Vagina (tissue), 2 donors: Measurements from ENCODE around the gene ASGR2.

Source experiments
- POLR2A ChIP-seq, 2 donors: fragments of 450-650 bp; IDR thresholded peaks; one replicate each; pipeline ENCODE4 v1.6.1; 2017; ENCODE audit warnings: antibody characterized with exemption in 2 of 2, mild to moderate bottlenecking in 2 of 2, moderate library complexity in 2 of 2
- POLR2AphosphoS5 ChIP-seq, 2 donors: sonication (generic); formaldehyde crosslinking; IDR thresholded peaks; one replicate each; pipeline ENCODE4 v1.9.0; 2017; ENCODE audit warnings: antibody characterized with exemption in 2 of 2, mild to moderate bottlenecking in 2 of 2, low read depth in 1 of 2; ENCODE audit not compliant: insufficient read depth in 1 of 2
- TF ChIP-seq, protein P1 (sequence below), 3 experiments: fragments of 450-650 bp in 2 of 3; fragments of 200-600 bp in 1 of 3; sonication (generic) in 1 of 3; IDR thresholded peaks; one replicate each; pipeline ENCODE4 v1.5.1; 2017 to 2019; ENCODE audit warnings: antibody characterized with exemption in 3 of 3, mild to moderate bottlenecking in 2 of 3, moderate library complexity in 2 of 3

DNA sequence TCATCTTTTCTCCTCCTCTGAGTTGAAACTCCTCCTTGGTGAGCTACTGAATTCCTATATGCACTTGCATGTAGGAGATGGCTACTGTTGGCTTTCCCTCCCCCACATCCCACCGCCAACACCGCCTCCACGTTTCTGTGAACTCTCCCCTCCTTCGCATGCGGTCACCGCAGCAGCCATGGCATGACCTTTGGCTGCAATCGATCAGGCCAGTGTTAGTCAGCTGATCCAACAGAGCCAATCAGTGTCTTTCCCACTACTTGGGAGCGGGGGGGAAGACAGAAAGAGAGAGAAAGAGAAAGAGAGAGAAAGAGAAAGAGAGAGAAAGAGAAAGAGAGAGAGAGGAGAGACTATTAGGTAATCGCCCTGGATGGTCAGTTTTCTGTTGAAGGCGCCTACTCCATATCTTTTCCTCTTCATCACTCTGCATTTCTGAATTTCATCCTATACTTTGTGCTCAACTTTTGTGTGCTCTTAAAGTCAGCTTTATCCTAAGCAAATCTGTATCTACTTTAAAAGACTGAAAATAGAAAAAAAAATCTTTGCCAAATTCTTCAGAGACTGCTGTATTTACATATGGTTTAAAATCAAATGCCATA, 41.8 kb upstream of the ASGR2 start:
- TF ChIP-seq, protein P1, sequence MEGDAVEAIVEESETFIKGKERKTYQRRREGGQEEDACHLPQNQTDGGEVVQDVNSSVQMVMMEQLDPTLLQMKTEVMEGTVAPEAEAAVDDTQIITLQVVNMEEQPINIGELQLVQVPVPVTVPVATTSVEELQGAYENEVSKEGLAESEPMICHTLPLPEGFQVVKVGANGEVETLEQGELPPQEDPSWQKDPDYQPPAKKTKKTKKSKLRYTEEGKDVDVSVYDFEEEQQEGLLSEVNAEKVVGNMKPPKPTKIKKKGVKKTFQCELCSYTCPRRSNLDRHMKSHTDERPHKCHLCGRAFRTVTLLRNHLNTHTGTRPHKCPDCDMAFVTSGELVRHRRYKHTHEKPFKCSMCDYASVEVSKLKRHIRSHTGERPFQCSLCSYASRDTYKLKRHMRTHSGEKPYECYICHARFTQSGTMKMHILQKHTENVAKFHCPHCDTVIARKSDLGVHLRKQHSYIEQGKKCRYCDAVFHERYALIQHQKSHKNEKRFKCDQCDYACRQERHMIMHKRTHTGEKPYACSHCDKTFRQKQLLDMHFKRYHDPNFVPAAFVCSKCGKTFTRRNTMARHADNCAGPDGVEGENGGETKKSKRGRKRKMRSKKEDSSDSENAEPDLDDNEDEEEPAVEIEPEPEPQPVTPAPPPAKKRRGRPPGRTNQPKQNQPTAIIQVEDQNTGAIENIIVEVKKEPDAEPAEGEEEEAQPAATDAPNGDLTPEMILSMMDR (IDR thresholded peaks at IDR 0.05) = no peak
- TF ChIP-seq POLR2AphosphoS5 (IDR thresholded peaks at IDR 0.05; ENCODE audit: insufficient read depth in 1 of 2, low read depth in 1 of 2) (no peak), POLR2A (IDR thresholded peaks at IDR 0.05) (no peak)
